ENCODE data around the gene ZNF521.
"Not testable (repeated sequence)": the region's sequence is repeated elsewhere in the genome, so short reads cannot be mapped to it uniquely, and the experiment has no call there.

ZNF521 gene

DNA sequence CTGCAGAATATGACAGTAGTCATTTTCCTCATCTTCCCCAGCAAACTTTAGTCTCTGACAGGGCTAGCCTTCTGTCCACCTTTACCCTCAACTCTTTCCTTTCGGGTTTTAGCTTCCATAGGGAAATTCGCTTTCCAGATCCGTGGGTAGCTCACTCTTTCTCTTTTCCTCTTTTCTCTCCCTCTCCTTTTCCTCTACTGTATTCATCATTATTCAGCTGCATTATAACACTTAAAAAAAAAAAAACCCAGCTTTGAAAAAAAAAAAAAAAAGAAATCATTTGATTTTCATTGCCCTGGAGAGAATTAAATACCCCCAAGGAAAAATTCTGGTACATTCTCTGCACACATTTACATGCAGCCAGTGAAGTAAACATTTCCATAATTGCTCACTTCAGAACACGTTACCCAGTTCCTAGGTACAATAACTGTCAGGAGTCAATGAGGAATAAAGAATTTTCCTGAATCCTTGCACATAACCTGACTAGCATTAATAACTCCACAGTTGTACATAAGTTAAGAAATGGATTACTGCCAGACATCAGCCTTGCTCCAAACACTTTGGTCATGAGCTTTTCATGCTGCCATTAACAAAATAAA lies 63.5 kb downstream of the ZNF521 start:
- DNase-seq: no peak

DNA sequence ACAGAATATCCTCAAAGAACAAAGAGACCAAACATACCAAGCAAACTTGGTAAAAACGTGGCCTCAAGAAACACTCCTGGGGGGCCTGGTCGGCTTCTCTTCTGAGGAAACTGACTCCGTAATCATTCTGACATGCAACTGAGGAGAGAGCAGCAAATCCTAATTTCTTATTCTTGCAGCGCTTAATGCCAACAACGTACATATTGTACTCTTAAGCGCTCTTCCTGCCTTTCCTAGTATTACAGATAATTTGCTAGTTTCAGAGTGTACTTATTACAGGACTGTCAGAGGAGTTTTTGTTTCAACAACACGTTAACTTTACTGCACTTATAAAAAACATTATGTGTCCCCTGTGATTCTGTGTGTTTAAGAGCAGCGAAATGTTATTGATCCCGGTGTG lies 64.9 kb downstream of the ZNF521 start:
- no peak for DNase-seq

DNA sequence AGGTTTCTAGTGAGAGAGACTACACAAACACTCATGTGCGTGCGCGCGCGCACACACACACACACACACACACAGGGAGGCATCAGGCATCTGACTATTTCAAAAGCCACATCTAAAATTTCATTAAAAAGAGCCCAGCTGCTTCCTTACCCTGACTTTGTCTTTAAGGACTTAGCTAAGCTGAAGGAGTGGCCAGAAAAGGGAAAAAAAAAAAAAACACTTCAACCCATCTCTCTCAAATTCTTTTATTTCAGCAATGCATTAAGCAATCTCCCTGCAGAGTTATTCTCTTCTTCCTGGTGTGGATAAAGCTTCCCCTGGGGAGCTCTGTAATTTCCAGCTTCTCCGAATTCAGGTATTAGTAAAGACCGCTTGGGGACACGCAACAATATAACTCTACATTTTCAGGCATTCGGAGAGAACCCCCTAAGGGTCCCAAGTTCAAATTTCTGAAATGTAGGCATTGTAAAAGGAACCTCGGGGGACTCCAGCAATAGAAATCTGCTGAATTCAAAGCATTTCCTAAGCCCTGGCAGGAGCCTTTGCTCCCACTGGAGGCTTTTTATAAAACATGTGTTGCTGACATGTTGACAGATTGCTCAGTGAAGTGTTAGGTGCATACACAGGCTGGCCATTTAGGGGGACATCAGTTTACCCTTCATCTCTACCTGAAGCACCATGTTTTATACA lies 67.0 kb downstream of the ZNF521 start:
- no peak for DNase-seq

DNA sequence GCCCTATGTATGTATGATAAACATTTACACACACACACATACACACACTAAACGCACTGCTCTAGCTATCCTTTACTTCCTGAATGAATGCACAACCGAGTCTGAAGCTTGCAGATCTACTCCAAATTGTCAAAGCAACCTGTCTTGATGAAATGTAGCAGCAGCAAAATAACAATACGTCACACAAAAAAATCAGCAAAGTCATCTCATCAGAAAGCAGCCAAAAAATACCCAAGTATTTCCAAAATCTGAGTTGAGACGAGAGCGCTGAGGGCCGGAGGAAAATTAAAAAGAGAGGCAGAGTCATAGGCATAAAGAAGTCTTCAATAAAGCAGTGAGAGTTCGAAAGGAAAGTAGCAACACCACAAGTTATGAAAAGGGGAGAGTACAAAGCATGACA lies 67.7 kb downstream of the ZNF521 start:
- no peak for DNase-seq

DNA sequence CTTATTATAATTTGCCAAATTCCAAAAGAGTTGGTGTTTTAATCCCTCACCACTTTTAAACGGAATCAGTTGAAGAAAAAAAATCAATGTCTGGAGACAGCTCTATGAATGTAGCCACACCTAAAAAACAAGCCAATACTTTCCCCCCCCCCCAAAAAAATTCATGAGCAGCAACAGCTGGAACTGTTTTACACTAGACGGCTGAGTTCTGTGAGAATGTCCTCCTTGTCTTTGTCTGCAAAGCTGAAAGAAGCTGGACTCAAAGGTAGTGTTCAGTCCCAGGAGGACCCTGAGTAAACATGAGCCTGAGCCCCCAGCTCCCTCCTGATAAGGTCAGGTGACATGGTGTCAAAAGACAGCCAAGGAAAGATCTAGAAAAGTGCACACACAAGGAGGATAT lies 68.2 kb downstream of the ZNF521 start:
- no peak for DNase-seq

- no peak for DNase-seq
Observed at GRCh38 chr18:25282896-25283703, 68.9 kb downstream of the ZNF521 start.

- no peak for DNase-seq
Observed at GRCh38 chr18:25282282-25282681, 69.7 kb downstream of the ZNF521 start.

- no peak for DNase-seq
Observed at GRCh38 chr18:25281556-25281955, 70.4 kb downstream of the ZNF521 start.

GRCh38 chr18:25279961-25280360 lies 72.0 kb downstream of the ZNF521 start:
- no peak for DNase-seq

DNA sequence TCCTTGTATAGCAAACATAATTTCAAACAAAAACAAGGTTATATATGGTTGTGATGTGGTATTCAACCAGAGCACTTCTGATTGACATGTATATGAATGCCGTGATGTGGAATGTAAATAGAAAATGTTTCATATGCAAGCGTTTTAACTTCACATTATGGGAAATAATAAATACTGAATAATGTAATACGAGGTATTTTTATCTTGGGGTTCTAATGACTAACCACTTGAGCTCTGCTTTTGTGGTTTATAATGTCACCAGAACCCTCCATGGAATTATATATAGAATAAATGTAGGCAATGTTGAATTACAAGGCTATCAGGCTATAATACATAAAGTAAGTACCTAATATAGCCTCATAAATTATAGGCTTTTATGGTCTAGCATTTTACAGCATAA lies 72.4 kb downstream of the ZNF521 start:
- no peak for DNase-seq

- no peak for DNase-seq
Observed at GRCh38 chr18:25279133-25279532, 72.8 kb downstream of the ZNF521 start.

DNA sequence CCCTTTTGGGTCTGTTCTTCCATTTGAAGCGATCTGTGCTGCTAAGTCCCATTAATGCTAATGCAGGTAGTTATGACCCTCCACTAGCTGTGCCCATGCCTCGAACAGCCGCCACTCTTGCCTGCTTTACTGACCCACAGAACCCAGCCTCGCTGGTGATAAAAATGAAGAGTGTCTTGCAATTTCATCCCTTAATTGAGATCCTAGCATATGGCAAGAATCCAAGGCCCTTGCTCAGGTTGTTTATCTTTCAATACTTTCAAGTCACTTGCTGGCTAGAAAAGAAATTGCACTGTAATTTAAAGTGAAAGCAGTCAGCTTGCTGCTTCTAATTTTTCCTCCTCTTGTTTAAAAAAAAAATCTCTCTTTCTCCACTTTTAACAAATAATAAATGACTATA lies 73.6 kb downstream of the ZNF521 start:
- no peak for DNase-seq

DNA sequence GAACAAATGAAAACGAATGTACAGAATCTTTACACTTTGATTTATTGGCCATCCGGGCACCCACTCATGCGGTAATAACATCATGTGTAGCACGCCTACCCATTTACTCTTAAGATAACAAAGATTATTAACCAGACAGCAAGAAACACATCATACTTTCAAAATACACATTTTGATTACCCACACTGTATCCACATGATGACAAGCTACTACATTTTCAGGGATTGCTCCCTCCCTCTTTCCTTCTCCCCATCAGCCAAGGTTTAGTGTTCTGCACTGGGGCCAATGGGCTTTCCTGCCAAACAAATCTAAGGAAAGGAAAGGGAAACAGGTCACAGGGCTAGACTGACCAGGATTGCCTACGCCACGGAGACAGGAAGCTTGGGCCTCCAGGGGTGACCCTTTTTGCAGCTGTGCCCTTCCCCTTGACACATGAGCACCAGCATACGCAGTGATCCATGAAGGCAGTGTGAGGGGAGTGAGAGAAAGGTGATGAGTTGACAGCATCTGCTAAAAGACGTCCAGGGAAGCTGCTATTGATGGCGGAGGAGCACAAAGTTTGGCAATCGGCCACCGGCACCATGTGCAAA lies 76.5 kb downstream of the ZNF521 start:
- no peak for DNase-seq

GRCh38 chr18:25274926-25275325 lies 77.0 kb downstream of the ZNF521 start:
- DNase-seq: no peak

DNA sequence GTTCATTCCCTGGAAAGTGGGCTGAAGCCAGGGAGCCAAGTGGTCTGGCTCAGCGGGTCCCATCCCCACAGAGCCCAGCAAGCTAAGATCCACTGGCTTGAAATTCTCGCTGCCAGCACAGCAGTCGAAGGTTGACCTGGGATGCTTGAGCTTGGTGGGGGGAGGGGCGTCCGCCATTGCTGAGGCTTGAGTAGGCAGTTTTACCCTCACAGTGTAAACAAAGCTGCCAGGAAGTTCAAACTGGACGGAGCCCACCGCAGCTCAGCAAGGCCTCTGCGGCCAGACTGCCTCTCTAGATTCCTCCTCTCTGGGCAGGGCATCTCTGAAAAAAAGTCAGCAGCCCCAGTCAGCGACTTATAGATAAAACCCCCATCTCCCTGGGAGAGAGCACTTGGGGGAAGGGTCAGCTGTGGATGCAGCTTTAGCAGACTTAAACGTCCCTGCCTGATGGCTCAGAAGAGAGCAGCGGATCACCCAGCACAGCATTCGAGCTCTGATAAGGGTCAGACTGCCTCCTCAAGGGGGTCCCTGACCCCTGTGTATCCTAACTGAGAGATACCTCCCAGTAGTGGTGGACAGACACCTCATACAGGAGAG lies 84.9 kb downstream of the ZNF521 start:
- DNase-seq: not testable (repeated sequence)

- DNase-seq: no peak
Observed at GRCh38 chr18:25262920-25263319, 89.0 kb downstream of the ZNF521 start.

DNA sequence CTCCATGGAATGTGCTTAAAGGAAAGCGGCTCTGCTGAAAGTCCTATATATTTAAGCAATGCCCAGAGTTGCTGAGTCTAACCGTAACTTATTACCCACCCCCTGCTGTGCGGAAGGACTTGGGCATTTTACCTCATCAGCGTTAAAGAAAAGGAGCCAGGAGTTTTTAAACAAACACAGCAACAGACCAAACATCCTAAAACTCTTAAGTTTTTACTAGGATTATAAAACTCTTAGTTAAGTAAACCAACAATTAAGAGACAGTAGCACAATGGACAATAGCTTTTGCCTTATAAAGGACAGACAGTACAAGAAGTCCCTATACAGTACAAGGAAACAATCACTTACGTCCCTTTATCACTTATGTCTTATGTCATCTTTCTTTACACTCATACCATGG lies 90.2 kb downstream of the ZNF521 start:
- no peak for DNase-seq

DNA sequence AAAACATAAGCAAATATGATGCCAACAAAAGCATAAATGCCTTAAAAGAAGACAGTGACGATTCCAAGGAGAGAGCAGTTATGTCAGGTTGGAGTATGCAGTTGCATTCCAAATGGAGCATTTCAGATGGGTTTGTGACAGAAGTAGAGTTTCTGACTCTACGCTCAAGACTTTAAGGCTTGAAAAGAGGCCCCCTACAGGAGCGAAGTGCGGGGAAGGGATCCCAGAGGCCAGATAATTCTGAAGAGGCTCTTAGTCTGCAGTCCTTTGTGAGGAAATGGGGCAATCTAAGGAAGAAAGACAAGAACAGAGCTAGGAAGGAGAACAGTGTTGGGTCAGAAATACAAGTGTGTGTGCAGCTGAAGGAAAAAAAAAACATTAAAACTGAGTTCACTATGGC lies 95.5 kb downstream of the ZNF521 start:
- no peak for DNase-seq

GRCh38 chr18:25253779-25254178 lies 98.2 kb downstream of the ZNF521 start:
- DNase-seq: no peak

- DNase-seq: no peak
Observed at GRCh38 chr18:25253136-25253535, 98.8 kb downstream of the ZNF521 start.

- DNase-seq: no peak
Observed at GRCh38 chr18:25251068-25251467, 100.9 kb downstream of the ZNF521 start.

- DNase-seq: no peak
Observed at GRCh38 chr18:25250474-25250851, 101.5 kb downstream of the ZNF521 start.

GRCh38 chr18:25248755-25249154 lies 103.2 kb downstream of the ZNF521 start:
- no peak for DNase-seq

Measured in activated CD4-positive, alpha-beta T cell treated with anti-CD3 and anti-CD28 coated beads, Interleukin-10, Interleukin-2, amounts not matched to agents 100 ng/mL and 50 ng/mL, durations not matched to agents 16 hours and 8 hours (primary cell).